ENCODE results near the gene WWOX.

DNA sequence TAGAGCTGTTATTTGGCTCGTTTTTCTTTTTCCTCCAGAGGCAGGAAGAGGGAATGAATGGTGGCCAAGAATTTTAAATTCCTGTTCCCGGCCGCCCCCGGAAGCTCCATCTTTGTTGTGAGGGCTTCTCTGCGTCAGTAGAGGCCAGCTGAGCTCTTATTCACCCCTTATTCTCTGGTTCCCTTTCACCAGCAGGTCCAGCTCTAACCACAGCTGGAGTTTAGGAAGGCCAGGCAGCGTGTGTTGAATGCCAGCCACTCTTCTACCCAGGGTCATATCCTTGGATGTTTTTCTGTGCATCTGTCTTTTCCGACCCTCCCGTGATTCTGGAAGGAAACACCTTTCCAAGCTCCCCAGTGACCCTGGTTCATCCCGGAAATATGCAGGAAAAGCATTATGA is 570.5 kb downstream of the WWOX start:
- TF ChIP-seq, protein P1, sequence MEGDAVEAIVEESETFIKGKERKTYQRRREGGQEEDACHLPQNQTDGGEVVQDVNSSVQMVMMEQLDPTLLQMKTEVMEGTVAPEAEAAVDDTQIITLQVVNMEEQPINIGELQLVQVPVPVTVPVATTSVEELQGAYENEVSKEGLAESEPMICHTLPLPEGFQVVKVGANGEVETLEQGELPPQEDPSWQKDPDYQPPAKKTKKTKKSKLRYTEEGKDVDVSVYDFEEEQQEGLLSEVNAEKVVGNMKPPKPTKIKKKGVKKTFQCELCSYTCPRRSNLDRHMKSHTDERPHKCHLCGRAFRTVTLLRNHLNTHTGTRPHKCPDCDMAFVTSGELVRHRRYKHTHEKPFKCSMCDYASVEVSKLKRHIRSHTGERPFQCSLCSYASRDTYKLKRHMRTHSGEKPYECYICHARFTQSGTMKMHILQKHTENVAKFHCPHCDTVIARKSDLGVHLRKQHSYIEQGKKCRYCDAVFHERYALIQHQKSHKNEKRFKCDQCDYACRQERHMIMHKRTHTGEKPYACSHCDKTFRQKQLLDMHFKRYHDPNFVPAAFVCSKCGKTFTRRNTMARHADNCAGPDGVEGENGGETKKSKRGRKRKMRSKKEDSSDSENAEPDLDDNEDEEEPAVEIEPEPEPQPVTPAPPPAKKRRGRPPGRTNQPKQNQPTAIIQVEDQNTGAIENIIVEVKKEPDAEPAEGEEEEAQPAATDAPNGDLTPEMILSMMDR (IDR thresholded peaks at IDR 0.05; ENCODE audit: control extremely low read depth in 1 of 3, insufficient read depth in 1 of 3, low read depth in 1 of 3, low read length in 3 of 3): no peak
- no peak for TF ChIP-seq CEBPB (IDR thresholded peaks at IDR 0.05; ENCODE audit: low read depth, low read length)
- TF ChIP-seq POLR2A (IDR thresholded peaks at IDR 0.05; ENCODE audit: control extremely low read depth in 1 of 2, low read depth in 2 of 2, low read length in 2 of 2): no peak
- TF ChIP-seq HDAC2 (IDR thresholded peaks at IDR 0.05; ENCODE audit: borderline replicate concordance in 1 of 2, low read depth in 2 of 2, low read length in 2 of 2): no peak
- TF ChIP-seq GABPA (IDR thresholded peaks at IDR 0.05; ENCODE audit: borderline replicate concordance, insufficient read depth, low read length): no peak
- TF ChIP-seq POLR2AphosphoS5 (IDR thresholded peaks at IDR 0.05; ENCODE audit: low read depth, low read length): no peak
- TF ChIP-seq JUN (IDR thresholded peaks at IDR 0.05; ENCODE audit: low read depth, low read length): no peak
- no peak for TF ChIP-seq KDM1A (IDR thresholded peaks at IDR 0.05; ENCODE audit: borderline replicate concordance, low read length)
- no peak for TF ChIP-seq JUND (IDR thresholded peaks at IDR 0.05; ENCODE audit: low read length)
- TF ChIP-seq EP300 (IDR thresholded peaks at IDR 0.05; ENCODE audit: borderline replicate concordance in 1 of 2, low read depth in 2 of 2, low read length in 2 of 2): no peak
- no peak for TF ChIP-seq TAF1 (IDR thresholded peaks at IDR 0.05; ENCODE audit: low read depth, low read length)
- no peak for TF ChIP-seq CREB1 (IDR thresholded peaks at IDR 0.05)
- TF ChIP-seq RXRA (IDR thresholded peaks at IDR 0.05; ENCODE audit: insufficient read depth, low read depth, low read length): no peak
- TF ChIP-seq SAP30 (IDR thresholded peaks at IDR 0.05; ENCODE audit: insufficient read depth, insufficient replicate concordance, low read length): no peak

All from H1 (cell line).